GM11168 (cell line): ENCODE data around the gene RBM17.
"Not testable (repeated sequence)": the region's sequence is repeated elsewhere in the genome, so short reads cannot be mapped to it uniquely, and the experiment has no call there.

Experiments
- in situ Hi-C: fragments of 300-500 bp; cut with MboI; formaldehyde crosslinking; loops from one replicate; pipeline ENCODE4 v1.12.0; 2022; ENCODE audit warnings: low sequenced_read_pairs; ENCODE audit not compliant: unreplicated experiment

RBM17 gene

DNA sequence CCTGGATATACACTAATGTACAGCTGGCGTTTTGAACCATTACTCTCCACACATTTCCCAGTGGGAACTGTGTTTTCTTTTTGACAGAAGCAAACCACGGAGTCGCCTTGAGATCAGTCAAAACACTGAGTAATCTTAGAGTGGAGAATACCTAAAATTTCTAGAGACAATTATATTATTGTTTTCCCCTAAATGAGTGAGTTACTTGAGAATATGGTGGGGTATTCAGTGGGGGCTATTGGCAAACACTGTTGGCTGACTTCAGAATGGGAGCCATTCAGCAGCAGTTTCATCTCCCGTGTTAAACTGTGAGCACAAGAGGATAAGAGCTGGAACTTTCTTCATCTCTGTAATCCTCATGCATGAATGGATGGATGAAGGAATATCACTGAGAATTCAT lies 32.9 kb upstream of the RBM17 start:
- in situ Hi-C loops: no loop called here

DNA sequence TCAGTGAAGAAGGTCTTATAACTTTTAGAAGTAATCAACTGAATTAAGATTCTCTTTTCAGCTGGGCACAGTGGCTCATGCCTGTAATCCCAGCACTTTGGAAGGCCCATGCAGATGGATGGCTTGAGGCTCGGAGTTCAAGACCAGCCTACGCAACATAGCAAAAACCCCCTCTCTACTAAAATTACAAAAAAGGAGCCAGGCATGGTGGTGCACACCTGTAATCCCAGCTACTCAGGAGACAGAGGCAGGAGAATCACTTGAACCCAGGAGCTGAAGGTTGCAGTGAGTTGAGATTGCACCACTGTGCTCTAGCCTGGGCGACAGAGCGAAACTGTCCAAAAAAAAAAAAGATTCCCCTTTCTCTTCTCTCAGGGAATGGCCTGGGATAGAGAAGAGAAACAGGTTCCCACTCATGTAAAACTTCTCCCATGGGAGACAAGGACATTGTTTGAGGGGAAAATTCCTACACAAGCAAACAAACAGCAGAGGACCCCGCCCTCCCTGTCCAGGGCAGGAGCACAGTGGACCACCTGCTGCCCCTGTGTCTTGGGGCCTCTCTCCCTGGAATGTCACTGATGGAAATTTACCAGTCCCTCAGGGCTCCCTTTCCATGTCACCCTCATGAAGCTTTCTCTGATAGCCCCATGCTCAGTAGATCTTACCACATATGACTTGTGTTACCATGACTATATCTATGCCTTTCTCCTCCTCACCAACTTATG lies 32.3 kb upstream of the RBM17 start:
- in situ Hi-C loops: no loop called here

- in situ Hi-C loops: no loop called here
Observed at GRCh38 chr10:6058682-6059475, 30.0 kb upstream of the RBM17 start.

- in situ Hi-C loops: no loop called here
Observed at GRCh38 chr10:6059506-6059905, 29.3 kb upstream of the RBM17 start.

DNA sequence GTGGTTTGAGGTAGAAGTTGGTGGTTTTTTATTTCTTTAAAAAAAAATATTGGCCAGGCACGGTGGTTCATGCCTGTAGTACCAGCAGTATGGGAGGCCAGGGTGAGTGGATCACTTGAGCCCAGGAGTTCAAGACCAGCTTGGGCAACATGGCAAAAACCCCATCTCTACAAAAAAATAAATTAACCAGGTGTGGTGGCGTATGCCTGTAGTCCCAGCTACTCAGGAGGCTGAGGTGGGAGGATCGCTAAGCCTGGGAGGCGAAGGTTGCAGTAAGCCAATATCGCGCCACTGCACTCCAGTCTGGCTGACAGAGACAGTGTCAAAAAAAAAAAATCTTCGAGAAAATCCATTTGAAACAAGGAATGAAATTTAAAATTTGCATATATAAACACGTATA lies 27.8 kb upstream of the RBM17 start:
- in situ Hi-C loops: no loop called here

DNA sequence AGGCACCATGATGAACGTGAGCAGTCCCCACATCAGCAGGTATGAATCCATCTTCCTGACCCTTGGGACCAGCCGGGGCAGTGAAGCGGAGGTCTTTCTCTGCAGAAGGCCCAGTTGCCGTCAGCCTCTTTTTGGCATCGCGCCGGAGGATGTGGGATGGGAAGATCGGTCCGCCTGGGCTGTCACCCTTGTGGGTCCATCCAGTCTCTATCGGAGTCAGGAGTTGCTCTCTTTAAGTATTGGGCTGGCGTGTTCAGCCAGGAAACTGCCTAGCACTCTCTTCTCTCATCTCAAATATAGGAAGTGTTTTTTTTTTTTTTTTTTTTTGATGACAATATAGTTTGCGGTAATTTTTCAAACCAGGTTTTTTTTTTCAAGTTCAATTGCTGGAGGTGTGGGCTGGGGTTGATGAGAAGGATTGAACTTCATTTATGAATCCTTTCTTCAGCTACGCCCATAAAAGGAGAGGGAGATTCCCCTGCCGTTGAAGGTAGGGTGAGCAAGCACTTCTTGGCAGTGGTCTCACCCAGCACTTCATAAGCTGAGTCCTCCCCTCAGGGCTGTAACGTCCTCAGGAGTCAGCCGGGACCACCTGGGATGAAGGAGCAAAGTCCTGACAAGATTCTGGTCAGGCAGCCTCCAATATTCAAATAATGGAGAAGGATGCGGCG lies 26.6 kb upstream of the RBM17 start, which contains the start of gene IL2RA:
Gene IL2RA, minus strand, starts transcription at position 267 of the 671 bp plus-strand sequence. Its CDS starts 216 bp downstream, at position 51.
- in situ Hi-C loops: no loop called here

DNA sequence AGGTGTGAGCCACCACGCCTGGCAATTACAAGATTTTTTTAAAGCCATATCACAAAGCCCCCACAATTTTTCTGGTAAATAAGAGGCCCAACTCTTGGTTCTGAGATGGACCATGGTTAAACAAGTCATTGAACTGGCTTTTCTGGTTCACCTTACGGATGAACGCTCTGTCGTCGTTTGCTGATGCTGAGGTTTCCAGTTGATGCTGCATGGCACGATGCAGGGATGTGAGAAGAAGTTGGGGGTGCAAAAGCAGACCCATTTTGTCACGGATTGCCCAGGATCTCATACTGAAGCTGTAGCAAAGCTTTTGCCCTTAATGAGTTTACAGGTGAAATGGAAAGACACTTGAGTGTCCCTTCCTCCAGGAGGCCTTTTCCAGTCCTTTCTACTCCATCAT lies 24.7 kb upstream of the RBM17 start:
- in situ Hi-C loops: no loop called here

GRCh38 chr10:6064726-6065125 lies 24.1 kb upstream of the RBM17 start:
- in situ Hi-C loops: not testable (repeated sequence)

- in situ Hi-C loops: no loop called here
Observed at GRCh38 chr10:6065406-6065805, 23.4 kb upstream of the RBM17 start.

DNA sequence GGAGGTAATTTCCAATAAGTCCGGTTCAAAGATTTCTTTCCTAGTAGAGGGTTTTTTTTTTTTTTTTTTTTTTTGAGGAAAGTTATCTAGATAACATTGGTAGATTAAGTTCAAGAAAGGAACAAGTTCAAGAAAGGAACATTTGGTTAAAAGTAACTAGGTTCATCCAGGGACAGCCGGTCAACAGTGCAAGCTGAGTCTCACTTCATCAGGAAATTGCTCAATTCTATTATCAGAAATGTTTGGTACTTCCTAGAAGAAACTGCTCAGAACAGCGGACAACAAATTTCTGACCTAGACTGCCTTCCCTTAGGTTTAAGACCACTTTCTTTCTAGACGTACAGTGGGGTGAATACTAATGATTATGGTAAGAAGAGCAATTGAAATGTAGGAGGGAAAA lies 23.0 kb upstream of the RBM17 start:
- in situ Hi-C loops: no loop called here

- in situ Hi-C loops: no loop called here
Observed at GRCh38 chr10:6067457-6067856, 21.4 kb upstream of the RBM17 start.

DNA sequence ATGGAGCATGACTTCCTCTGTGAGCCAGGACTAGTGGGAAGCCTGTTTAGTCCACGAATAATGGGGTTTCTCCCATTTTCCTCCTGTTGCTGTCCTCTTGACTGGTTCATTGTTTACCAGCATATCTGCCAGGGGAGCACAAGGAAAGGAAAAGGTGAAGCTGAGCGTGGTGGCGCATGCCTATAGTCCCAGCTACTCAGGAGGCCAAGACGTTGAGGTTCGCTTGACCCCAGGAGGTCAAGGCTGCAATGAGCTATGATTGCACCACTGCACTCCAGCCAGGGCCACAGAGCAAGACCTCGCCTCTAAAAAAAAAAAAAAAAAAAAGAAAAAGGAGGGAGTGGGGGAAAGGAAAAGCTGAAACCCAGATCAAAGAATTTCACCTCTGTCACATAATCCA lies 20.8 kb upstream of the RBM17 start:
- in situ Hi-C loops: no loop called here

GRCh38 chr10:6068422-6068821 lies 20.4 kb upstream of the RBM17 start:
- in situ Hi-C loops: no loop called here

GRCh38 chr10:6069081-6069931 lies 19.5 kb upstream of the RBM17 start:
- in situ Hi-C loops: no loop called here

GRCh38 chr10:6070660-6071059 lies 18.2 kb upstream of the RBM17 start:
- in situ Hi-C loops: no loop called here

GRCh38 chr10:6071181-6072175 lies 17.4 kb upstream of the RBM17 start:
- in situ Hi-C loops: no loop called here

- in situ Hi-C loops: no loop called here
Observed at GRCh38 chr10:6072215-6072934, 16.5 kb upstream of the RBM17 start.

DNA sequence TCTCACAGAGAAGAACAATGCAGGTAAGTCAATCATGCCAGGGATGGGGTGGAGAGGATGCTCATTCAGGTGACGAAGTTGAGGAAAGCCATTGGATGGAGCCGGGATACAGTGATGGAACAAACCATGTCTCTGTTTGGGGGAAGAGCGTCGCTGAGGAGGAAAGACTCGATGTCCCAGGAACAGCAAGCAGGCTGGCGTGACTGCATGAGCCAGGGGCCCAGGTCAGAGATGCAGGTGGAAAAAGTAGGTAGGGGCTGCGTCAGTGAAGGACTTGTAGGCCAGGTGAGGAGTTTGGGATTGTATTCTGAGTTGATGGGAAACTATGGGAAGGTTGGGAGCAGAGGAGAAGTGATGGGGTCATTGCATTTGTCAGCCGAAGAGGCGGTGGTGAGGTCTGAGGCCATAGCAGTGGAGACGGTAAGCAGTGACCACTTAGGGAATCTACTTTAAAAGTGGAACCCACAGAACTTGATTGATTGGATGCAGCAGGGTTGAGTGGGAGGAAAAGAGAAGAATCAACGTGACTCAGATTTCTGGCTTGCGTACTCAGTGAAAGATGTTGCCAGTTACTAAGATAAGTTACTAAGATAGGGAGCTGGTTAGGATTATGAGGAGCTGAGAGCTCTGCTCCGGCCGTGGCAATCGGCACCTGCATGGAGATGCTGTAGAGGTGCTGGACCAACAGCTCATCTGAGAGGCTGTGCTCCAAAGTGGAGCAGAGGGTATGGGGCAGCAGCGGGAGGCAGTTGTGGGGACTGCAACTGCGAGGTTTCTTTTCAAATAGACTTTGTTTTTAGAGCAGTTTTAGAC lies 14.1 kb upstream of the RBM17 start:
- in situ Hi-C loops: no loop called here
